ENCODE results near the gene CXCR5. TPM values are rescaled to one million over a fixed set of nuclear protein-coding genes. Genes with fewer than 3 reads are reported as not detected.
A peak's percentile ranks its signal among the peaks of the same experiment; 100 is the strongest.

The CXCR5 gene
- total and polyA plus RNA-seq, 10 of the 15 experiments (the other 5 are each of a cell fraction or from before 2014, with no cell fraction given): 0.03 to 0.63 (median 0.25) TPM

- TF ChIP-seq JUNB (IDR thresholded peaks at IDR 0.05) (no peak), TARDBP (IDR thresholded peaks at IDR 0.05; ENCODE audit: borderline replicate concordance) (no peak), RAD21 (IDR thresholded peaks at IDR 0.05; ENCODE audit: insufficient read depth, low read depth, low read length) (no peak), PAX8 (IDR thresholded peaks at IDR 0.05) (no peak), RBBP5 (conservative IDR thresholded peaks at IDR 0.05) (no peak), RAD51 (IDR thresholded peaks at IDR 0.05) (no peak), ZNF622 (IDR thresholded peaks at IDR 0.05) (no peak), CHD2 (IDR thresholded peaks at IDR 0.05; ENCODE audit: borderline replicate concordance, low read depth, low read length) (no peak), PML (IDR thresholded peaks at IDR 0.05; ENCODE audit: low read length) (no peak), RELA (IDR thresholded peaks at IDR 0.05; ENCODE audit: borderline replicate concordance, partially characterized antibody) (no peak), SIN3A (IDR thresholded peaks at IDR 0.05; ENCODE audit: low read depth, low read length) (no peak), IKZF1 (conservative IDR thresholded peaks at IDR 0.05) (peak; percentile 39; the same call in 1 of the 2 replicates), SUZ12 (IDR thresholded peaks at IDR 0.05; ENCODE audit: unreplicated experiment) (no peak), REST (IDR thresholded peaks at IDR 0.05; ENCODE audit: low read depth, low read length) (no peak), ZNF384 (IDR thresholded peaks at IDR 0.05; ENCODE audit: borderline replicate concordance, low read depth, low read length) (no peak), HDAC6 (IDR thresholded peaks at IDR 0.05; ENCODE audit: unreplicated experiment) (no peak), PRDM15 (CRISPR knock-in tag; IDR thresholded peaks at IDR 0.05) (no peak), CHD1 (IDR thresholded peaks at IDR 0.05; ENCODE audit: low read depth, low read length) (no peak), SKIL (IDR thresholded peaks at IDR 0.05; ENCODE audit: low read depth, poor library complexity, severe bottlenecking) (no peak), BMI1 (IDR thresholded peaks at IDR 0.05; ENCODE audit: borderline replicate concordance) (no peak), HDAC2 (IDR thresholded peaks at IDR 0.05) (no peak), CBFB (IDR thresholded peaks at IDR 0.05; ENCODE audit: low read depth) (peak; percentile 63; the same call in 1 of the 2 replicates), FOXK2 (IDR thresholded peaks at IDR 0.05) (no peak), ZNF24 (IDR thresholded peaks at IDR 0.05) (no peak), HDGF (IDR thresholded peaks at IDR 0.05) (no peak)
Observed at GRCh38 chr11:118851970-118852369, 31.7 kb upstream of the CXCR5 start (continued).
